ENCODE results near the gene ADARB1. TPM values are rescaled to one million over a fixed set of nuclear protein-coding genes. Genes with fewer than 3 reads are reported as not detected.

The ADARB1 gene
- total and polyA plus RNA-seq, 2 of the 8 experiments (the other 6 are each of a cell fraction or from before 2014, with no cell fraction given): 4.7 to 14.9 TPM

GRCh38 chr21:45209685-45210284 is 135.4 kb downstream of the ADARB1 start (continued):
- TF ChIP-seq POLR2A (IDR thresholded peaks at IDR 0.05; ENCODE audit: control extremely low read depth in 1 of 2, low read depth in 2 of 2, low read length in 2 of 2): no peak

Data from H1 (cell line).